Parathyroid adenoma (tissue), 2 donors: ENCODE results near the gene CDH13.

Experiments
- H2AFZ ChIP-seq: fragments of 300-600 bp; sonication (generic); one replicate; pipeline ENCODE4 v1.7.0; 2017; ENCODE audit warnings: antibody characterized with exemption, mild to moderate bottlenecking
- H3K27ac ChIP-seq: fragments of 300-600 bp; sonication (generic); one replicate; pipeline ENCODE4 v1.7.0; 2017
- H3K27me3 ChIP-seq: fragments of 300-600 bp; sonication (generic); one replicate; pipeline ENCODE4 v1.7.0; 2017; ENCODE audit warnings: low read length; ENCODE audit not compliant: control insufficient read depth, insufficient read depth
- H3K36me3 ChIP-seq: fragments of 300-600 bp; sonication (generic); one replicate; pipeline ENCODE4 v1.7.0; 2017; ENCODE audit warnings: low read length; ENCODE audit not compliant: control insufficient read depth, insufficient read depth
- H3K4me1 ChIP-seq: fragments of 300-600 bp; sonication (generic); one replicate; pipeline ENCODE4 v1.7.0; 2017; ENCODE audit warnings: control low read depth
- H3K4me2 ChIP-seq: fragments of 300-600 bp; sonication (generic); one replicate; pipeline ENCODE4 v1.7.0; 2017; ENCODE audit warnings: low read length
- H3K4me3 ChIP-seq: fragments of 300-600 bp; sonication (generic); one replicate; pipeline ENCODE4 v1.7.0; 2017; ENCODE audit warnings: low read depth, low read length
- H3K79me2 ChIP-seq: fragments of 300-600 bp; sonication (generic); one replicate; pipeline ENCODE4 v1.7.0; 2017; ENCODE audit warnings: control low read depth
- H3K9ac ChIP-seq: fragments of 300-600 bp; sonication (generic); one replicate; pipeline ENCODE4 v1.7.0; 2017; ENCODE audit warnings: mild to moderate bottlenecking
- H3K9me3 ChIP-seq: fragments of 300-600 bp; sonication (generic); one replicate; pipeline ENCODE4 v1.7.0; 2017; ENCODE audit warnings: low read length; ENCODE audit not compliant: control insufficient read depth
- CTCF ChIP-seq: fragments of 300-600 bp; sonication (generic); IDR thresholded peaks from one replicate; pipeline ENCODE4 v1.7.0; 2017; ENCODE audit warnings: antibody characterized with exemption, mild to moderate bottlenecking
- donor health status: primary hyperparathyroidism.

The CDH13 gene

GRCh38 chr16:82859662-82860061, 232.9 kb downstream of the CDH13 start:
- Histone ChIP-seq H3K79me2 (no peaks in the 10 kb centered on the region), H2AFZ (no peak overlapping the region), H3K4me3 (no peak overlapping the region), H3K36me3 (no peaks in the 10 kb centered on the region), H3K9me3 (no peaks in the 10 kb centered on the region), H3K4me2 (no peak overlapping the region), H3K4me1 (no peaks in the 10 kb centered on the region), H3K27ac (no peak overlapping the region), H3K9ac (no peak overlapping the region), H3K27me3 (no peaks in the 10 kb centered on the region)
- no peak for TF ChIP-seq CTCF

- no peaks in the 10 kb centered on the region for H3K4me1 ChIP-seq
- H3K4me2 ChIP-seq: no peak overlapping the region
- no peaks in the 10 kb centered on the region for H3K9me3 ChIP-seq
- H3K9ac ChIP-seq: no peak overlapping the region
- no peaks in the 10 kb centered on the region for H3K27me3 ChIP-seq
- no peak overlapping the region for H2AFZ ChIP-seq
- no peak for TF ChIP-seq CTCF
- no peaks in the 10 kb centered on the region for H3K36me3 ChIP-seq
- no peak overlapping the region for H3K4me3 ChIP-seq
- H3K27ac ChIP-seq: no peak overlapping the region
- H3K79me2 ChIP-seq: no peaks in the 10 kb centered on the region
These were observed 233.3 kb downstream of the CDH13 start for GRCh38 chr16:82860071-82860470.

- no peak overlapping the region for H3K27ac ChIP-seq
- no peaks in the 10 kb centered on the region for H3K9me3 ChIP-seq
- H3K4me2 ChIP-seq: no peak overlapping the region
- no peaks in the 10 kb centered on the region for H3K4me1 ChIP-seq
- H3K27me3 ChIP-seq: no peaks in the 10 kb centered on the region
- no peak overlapping the region for H3K9ac ChIP-seq
- no peak overlapping the region for H3K4me3 ChIP-seq
- no peaks in the 10 kb centered on the region for H3K36me3 ChIP-seq
- no peak overlapping the region for H2AFZ ChIP-seq
- H3K79me2 ChIP-seq: no peaks in the 10 kb centered on the region
- TF ChIP-seq CTCF: no peak
These were observed 235.3 kb downstream of the CDH13 start for GRCh38 chr16:82862057-82862456.

- TF ChIP-seq CTCF: no peak
- H3K4me2 ChIP-seq: no peak overlapping the region
- no peaks in the 10 kb centered on the region for H3K79me2 ChIP-seq
- H2AFZ ChIP-seq: no peak overlapping the region
- no peaks in the 10 kb centered on the region for H3K9me3 ChIP-seq
- H3K27ac ChIP-seq: no peak overlapping the region
- no peaks in the 10 kb centered on the region for H3K36me3 ChIP-seq
- H3K27me3 ChIP-seq: no peaks in the 10 kb centered on the region
- H3K9ac ChIP-seq: no peak overlapping the region
- no peaks in the 10 kb centered on the region for H3K4me1 ChIP-seq
- no peak overlapping the region for H3K4me3 ChIP-seq
These were observed 237.7 kb downstream of the CDH13 start for GRCh38 chr16:82864332-82865040.

- Histone ChIP-seq H3K27me3 (no peaks in the 10 kb centered on the region), H3K36me3 (no peaks in the 10 kb centered on the region), H3K9me3 (no peaks in the 10 kb centered on the region), H3K27ac (no peak overlapping the region), H3K9ac (no peak overlapping the region), H3K4me2 (no peak overlapping the region), H3K4me1 (no peaks in the 10 kb centered on the region), H3K4me3 (no peak overlapping the region), H3K79me2 (no peaks in the 10 kb centered on the region), H2AFZ (no peak overlapping the region)
- no peak for TF ChIP-seq CTCF
These were observed 238.6 kb downstream of the CDH13 start for GRCh38 chr16:82865412-82865811.
